Measurements from ENCODE around the gene FUNDC1.

DNA sequence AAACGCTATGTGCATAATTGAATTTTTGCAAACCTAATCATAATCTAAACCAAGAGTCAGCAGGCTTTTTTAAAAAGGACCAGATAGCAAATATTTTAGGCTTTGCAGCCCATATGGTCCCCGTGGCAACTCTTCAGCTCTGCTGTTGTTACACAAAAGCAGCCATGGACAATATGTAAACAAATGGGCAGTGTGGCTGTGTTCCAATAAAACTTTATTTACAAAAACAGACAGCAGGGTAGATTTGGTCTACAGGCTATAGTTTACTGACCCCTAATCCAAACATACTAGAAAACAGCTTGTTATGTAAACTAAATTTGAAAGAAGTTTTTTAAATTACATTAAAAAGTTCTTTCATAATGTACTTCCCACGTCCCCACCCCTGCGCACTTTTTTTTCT, 53.1 kb downstream of the FUNDC1 start:
- TF ChIP-seq, protein P1, sequence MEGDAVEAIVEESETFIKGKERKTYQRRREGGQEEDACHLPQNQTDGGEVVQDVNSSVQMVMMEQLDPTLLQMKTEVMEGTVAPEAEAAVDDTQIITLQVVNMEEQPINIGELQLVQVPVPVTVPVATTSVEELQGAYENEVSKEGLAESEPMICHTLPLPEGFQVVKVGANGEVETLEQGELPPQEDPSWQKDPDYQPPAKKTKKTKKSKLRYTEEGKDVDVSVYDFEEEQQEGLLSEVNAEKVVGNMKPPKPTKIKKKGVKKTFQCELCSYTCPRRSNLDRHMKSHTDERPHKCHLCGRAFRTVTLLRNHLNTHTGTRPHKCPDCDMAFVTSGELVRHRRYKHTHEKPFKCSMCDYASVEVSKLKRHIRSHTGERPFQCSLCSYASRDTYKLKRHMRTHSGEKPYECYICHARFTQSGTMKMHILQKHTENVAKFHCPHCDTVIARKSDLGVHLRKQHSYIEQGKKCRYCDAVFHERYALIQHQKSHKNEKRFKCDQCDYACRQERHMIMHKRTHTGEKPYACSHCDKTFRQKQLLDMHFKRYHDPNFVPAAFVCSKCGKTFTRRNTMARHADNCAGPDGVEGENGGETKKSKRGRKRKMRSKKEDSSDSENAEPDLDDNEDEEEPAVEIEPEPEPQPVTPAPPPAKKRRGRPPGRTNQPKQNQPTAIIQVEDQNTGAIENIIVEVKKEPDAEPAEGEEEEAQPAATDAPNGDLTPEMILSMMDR (IDR thresholded peaks at IDR 0.05; ENCODE audit: low read depth, low read length), result no peak
- no peak for TF ChIP-seq EZH2phosphoT487 (IDR thresholded peaks at IDR 0.05; ENCODE audit: low read depth)

All from OCI-LY3 (cell line).